ENCODE data around the gene FBXW2.
A peak's percentile ranks its signal among the peaks of the same experiment; 100 is the strongest.

Gene FBXW2

DNA sequence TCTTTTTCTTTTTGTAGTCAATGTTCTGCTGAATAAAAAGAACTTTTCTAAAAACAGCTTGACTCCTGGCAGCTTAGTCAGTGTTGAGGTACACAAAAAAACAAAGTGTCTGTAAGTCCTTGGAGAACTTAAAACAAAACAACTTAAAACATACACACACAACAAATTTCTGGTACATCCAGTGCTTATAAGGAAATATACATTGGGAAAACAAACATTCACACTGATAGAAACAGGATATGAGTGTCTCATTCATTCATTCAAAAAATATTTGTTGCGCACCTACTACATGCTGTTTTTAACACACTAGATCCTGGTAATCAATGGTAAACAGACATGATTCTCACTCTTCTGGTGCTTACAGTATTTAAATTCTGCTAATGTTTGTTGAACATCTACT is 51.5 kb downstream of the FBXW2 start:
- no peak for DNase-seq

DNA sequence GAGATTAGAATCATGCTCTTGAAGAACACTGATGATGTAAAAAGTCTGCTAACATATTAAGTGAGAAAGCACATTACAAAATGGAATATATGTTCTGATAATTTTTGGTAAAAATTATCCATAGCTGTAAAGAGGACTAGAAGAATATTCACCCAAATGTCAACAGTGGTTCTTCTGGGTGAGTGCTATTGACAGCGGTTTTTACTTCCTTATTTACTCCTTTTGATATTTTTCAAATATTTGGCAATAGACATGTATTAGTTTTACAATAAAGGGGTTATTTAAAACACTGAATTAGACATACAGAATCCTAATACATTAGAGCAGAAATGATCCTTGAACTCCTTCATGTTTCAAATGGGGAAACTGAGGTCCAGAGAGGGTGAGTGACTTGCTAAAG is 52.0 kb downstream of the FBXW2 start:
- no peak for DNase-seq

DNA sequence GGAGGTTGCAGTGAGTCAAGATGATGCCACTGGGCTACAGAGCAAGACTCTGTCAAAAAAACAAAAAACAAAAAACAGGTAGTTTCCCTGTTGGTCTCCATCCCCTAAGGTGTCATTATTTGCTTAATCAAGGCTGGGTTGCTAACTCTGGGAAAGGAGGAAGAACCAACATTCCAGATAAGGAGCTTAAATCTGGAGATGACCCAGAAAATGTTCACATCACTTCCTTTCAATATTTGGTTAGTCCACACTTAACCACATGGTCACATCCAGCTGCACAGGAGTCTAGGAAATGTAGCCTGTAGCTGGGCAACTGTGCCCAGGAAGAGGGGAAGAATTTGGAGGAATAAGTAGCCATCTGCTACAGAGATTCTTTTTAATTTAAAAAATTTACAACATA is 53.1 kb downstream of the FBXW2 start:
- peak; percentile 13 for DNase-seq

DNA sequence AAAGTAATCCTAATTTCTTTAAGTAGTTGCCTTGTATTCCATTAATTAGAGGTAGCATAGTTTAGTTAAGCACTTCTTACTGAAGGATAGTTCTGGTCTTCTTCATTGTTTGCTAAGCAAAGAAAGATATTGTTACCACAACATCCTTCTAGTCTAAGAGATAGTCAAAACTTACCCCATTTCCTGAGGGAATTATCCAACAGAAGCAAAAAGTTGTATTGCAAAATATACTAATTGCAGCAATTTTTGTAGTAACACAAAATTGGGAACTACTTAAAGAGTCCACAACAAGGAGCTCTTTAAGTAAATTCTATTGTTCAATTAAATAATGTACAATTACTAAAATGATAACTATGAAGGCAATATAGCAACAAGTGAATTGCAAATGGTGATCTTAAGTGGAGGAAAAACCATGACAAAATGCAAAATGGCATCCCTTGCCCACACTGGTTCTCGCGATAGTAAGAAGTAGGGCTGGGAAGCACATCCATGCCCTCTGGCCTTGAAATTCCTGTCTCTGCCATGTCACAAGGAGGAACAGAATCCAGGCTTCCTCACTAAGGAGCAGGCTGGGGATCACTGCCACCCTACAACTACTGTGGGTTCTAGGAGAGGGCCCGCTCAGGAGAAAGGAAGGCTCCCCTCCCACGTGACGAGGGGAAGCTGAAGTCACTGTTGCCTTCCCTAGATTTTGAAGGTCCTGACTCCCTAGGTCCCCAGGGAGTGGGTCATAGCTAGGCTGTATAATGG is 55.6 kb downstream of the FBXW2 start:
- no peak for DNase-seq

DNA sequence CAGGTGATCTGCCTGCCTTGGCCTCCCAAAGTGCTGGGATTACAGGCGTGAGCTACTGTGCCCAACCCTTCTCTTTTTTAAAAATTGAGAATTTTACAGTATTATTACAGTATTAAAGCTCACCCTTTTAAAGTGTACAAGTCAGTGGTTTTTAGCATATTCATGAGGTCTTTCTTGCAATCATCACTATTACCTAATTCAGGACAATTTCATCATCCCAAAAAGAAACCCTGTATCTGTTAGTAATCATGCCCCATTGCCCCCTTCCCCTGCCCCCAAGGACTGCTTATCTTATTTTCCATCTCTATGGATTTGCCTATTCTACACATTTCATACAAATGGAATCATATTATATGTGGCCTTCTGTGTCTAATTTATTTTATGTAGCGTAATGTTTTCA is 56.3 kb downstream of the FBXW2 start:
- DNase-seq = no peak

DNA sequence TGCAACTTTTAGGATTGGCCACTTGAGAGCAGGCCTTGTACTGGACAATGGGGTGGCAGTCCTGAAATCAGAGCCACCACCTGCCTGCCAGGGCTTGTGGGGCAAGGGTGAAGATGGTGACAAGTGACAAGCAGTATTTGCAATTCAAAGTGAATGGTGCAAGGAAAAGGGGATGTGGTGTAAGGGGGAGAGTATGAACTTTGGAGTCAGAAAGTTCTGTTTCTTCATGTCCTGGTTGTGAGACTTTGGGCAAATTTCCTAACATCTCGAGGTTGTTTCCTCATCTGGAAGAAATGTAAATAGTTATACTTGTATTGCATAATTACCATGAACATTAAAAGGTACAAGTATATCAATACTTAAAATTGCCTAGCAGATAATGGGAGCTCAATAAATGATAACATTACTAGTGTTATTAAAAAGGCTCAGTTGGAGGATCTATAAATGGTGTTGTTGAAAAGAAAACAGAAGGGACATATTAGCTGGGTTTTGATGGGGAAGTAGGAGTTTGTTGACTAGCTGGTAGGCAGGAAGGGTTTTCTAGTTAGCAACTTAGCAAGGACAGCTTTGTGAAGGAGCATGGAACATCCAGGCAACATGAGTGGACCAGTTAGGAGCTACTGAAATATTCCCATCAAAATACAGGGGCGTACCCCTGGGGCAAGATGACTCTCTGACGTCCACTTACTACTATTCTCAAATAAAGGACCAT is 57.6 kb downstream of the FBXW2 start:
- DNase-seq = no peak

DNA sequence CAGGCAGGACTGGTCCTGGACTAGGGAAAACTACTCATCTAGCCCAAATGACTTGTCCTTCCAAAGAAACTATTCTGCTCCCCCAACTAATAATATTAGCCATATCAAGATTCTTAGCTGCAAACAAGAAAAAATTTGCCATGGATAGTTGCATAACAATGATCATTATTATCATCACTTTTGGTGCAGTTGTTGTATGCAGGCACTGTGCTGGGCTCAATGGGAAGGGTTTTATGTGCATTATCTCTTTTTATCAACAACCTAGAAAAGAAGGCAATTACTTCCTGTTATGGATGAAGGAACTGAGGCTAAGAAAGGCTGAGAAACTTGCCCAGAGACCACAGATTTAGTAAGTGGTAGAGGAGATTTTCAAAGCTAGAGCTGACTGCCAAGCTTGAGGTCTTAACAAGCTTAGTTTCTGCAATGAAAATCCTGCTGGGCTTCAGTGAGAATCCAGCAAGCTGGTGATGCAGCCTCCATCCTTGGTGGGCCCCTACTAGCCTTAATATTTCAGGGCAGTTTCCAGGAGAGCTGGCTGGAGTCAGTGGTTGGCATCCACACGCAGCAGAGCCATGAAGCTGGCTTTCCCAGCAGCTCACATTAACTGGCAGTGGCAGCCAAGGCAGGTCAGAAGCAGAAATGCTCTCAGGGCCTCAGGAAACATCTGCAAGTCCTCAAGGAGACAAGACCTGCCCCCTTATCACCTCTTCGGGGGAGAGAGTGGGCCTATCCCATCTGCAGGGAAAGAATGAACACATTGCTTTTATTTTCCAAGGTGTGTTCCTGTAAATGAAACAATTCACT is 58.4 kb downstream of the FBXW2 start:
- no peak for DNase-seq

DNA sequence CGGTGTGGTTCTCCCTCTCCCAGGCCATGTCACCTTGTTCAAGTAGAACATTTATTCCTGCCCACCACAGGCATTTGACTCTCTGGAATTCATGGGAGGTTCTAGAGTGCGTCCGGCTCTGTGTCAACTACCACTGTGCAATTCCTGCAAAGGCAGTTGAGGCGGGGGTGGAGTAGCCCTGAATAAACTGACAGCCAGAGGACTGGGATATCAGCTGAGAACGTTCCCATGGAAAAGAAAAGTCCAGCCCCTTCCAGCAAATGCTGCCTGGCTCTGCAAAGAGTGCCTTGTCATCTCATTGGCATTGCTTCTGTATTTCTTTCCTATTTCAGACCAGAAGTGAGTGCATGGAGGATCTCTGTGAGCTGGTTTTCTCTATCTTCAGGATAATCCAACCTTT is 60.0 kb downstream of the FBXW2 start:
- peak; percentile 57 for DNase-seq

DNA sequence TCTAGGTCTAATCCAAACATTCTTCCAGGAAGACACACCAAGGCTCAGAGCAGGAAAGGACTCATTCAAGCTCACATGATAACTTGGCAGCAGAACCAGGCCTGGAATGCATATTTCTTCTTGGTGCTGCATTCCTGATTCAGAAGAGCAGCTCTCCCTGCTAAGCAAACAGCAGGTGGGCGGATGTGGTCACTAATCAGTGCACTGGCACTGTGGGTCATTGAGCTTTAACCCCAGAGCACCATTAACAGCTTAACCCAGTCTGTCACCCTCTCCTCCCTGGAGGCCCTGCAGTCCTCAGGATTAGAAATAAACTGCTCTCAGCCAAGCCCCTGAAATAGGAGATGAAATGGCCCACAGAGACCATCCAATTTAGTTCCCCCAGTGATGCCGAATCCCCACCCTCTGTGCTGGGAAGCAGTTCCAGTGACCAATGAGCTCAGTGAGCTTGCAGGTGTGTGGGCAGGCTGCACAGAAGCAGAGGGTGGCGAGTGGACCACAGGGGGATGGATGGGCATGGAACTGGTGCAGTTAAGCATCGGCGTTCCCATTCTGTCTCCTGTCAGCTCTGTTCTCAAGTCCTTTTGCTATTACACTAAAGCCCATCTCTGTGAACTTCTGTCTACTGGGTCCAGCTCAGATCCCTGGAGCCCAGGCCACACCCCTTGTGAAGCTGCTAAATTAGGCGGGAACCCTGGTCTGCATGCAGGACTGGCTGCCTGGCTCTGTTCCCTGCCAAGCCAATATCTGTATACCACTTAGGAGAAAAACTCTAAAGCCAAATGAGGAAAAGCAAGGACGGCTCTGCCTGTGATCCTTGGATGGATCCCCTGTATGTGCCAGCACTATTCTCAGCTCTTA is 62.3 kb downstream of the FBXW2 start:
- DNase-seq = peak; percentile 88

DNA sequence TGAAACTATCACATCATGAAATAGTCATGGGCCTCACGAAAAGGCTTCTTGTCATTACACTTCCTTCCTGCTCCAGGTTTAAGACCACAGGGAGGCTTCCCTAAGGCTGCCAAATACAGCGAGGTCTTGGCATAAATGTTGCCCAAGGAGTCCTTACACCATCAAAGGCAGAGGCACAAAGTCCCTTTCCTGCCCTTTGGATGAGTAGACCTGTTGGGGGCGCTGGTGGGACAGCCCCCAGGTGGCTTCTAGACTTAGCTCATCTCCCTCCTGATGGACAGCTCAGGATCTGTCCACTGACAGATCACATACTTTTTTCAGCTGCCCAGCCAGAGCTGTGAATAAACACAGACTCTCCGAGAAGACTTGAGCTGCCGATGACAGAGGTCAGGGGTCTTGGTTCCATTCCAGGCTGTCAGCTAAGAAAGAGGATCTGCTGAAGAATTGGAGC is 63.4 kb downstream of the FBXW2 start:
- DNase-seq = no peak

DNA sequence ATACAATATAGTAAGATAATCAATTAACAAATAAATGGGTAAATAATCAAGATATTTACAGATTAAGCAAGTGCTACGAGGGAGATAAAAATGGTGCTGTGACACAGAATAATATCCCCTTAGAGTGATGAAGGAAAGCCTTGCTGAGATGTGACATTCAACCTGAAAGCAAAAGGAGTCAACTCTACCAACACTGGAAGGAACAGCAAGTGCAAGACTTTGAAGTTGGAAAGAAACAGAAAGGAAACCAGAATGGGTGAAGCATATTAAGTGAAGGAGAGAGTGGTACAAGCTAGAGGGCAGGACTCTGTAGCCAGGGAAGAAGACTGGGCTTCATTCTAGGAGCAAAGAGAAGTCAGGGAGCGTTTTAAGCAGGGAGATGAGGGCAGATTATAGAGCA is 66.7 kb downstream of the FBXW2 start:
- no peak for DNase-seq

DNA sequence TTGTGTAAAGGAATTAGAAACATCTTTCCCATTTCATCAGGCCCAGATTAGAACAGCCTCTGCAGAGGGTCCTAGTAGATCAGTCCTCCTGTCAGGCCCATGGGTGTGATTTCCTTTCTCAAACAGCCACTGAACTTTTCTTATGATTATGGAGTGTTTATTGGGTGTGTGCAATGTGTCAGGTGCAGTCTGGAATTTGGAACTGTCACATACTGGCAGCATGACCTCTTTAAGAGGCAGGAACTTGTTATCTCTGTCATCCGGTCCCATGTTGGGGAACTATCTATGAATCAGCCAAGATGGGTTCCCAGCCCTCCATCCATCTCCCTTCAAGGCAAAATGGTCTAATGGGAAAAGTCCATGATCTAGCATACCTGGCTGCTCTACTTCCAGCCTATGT is 67.3 kb downstream of the FBXW2 start:
- DNase-seq = no peak

DNA sequence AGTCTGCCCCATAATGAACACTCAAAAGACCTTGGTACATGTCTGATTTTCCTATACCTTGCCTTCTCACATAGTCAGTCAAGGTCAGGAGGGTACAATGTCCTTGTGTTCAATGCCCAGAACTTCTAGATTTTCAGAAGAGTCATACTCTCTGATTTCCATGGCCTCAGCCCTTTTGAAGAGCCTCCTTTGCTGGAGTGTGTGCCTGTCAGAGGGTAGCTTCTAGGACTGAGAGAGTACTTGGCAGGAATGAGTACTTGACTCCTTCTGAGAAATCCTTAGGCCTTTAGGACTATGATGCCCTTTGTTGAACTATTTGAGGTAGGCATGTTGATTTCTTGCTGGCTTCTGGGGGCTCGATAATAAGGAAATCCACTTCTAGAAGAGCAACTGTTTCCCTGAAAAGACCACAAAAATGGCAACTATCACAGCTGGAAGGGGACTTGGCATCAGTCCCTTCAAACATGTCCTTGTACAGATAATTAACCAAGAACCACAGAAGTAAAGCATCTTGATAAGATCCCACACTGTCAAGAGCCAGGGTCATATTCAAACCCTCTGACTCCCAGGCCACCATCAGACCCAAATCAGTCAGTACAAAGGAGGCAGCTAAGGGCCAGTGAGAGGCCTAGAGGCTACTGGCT is 68.3 kb downstream of the FBXW2 start:
- DNase-seq = no peak

DNA sequence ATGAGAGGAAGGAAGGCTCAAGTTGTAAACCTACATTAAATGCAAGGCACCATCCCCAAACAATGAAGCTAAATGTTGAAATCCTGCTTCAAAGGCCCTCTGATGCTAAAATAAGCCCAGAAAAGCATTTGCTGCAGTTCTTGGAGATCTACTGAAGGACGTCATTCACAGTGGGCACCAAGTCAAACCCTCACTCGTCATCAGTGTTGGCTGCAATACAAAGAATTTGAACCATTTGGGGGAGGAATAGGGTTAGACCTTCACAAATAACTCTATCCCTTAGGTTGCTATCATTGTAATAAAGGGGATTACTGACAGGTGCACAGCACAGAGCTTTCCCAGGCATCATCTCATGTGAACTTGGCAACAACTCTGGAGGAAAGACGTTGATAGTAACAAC is 69.7 kb downstream of the FBXW2 start:
- peak; percentile 37 for DNase-seq

DNA sequence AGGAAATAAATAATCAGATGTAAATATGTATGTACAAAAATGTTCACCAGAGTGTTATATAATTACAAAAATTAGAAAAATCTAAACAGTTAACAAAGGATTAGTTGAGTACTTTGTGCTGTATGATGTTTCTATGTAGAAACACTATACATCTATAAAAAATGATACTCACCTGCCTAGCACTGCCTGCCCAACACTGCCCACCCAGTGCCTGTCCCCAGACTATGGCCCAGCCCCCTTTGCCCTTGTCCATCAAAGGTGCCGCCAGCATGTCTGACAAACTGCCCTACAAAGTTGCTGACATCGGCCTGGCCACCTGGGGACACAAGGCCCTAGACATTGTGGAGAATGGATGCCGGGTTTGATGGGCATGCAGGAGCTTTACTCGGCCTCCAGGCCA is 72.8 kb downstream of the FBXW2 start:
- DNase-seq = no peak

DNA sequence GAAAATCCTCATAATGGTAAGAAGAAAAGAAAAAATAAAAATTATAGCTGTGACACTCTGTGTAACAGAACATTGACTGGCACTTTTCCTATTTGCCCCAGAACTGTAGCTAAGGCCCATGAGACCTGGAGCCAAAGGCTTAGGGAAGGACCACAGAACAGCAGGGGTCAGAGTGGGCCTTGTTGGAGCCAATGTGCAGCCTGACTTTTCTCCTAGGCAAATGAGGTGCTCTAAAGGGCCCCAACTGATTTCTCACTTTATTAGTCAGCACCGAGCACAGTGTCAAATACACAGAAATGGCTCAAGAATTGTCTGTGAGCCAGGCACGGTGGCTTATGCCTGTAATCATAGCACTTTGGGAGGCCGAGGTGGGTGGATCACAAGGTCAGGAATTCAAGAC is 74.9 kb downstream of the FBXW2 start:
- no peak for DNase-seq

DNA sequence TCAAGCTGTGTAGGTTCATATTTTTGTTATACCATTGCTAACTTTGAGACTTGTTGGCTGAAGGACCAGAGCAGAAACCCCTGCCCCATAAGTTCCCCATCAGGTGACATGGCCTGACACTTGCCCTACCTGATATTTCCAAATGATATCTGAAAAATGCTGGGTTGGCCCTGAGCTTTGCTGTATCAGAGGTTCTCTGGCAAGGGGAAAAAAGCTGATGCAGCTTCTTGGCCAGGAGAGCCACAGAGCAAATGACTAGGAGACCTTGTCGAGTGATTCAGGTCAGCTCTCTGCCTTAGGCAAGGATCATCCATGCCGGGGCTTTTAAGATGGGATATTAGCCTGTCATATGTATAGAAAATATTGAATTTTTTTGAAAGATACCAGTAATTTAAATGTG is 76.0 kb downstream of the FBXW2 start:
- no peak for DNase-seq

DNA sequence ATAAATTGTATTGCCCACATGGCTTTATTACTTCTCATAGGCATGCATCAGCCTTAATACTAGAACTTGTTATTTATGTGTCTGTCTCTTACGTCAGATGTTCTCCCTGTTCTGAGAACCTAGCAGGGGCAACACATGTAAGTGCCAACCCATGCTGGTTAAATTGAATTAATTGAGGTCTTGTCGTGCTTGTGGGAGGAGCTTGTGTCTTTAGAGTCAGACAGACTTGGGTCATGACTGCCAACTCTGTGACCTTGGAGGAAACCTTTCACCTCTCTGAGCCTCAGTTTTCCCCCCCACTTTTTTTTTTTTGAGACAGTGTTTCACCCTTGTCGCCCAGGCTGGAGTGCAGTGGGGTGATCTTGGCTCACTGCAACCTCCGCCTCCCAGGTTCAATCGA is 76.7 kb downstream of the FBXW2 start:
- DNase-seq = no peak

DNA sequence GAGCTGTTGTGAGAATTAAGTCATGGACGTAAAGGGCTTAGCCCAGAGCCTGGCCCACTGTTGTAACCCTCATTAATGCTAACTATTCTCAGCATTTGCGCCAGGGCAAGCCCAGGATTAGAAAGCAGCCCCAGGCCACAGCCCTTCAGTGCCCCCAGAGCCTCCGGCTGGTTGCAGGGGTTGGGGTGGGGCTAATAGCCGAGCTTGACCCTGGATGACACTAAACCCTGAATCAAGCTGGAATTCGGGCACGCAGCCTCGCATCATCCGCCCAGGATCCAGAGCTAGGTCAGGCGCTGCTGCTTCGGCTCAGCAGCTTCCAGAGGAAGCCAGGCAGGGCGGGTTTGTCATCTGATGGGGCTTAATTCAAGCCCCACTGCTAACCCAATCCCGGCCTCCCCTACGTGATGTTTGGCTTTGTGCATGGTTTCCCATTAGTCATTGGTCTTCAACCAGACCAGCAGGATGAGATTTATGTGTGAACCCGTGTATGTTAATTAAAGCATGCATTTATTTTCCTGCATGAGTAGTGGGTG is 77.8 kb downstream of the FBXW2 start:
- peak; percentile 72 for DNase-seq

DNA sequence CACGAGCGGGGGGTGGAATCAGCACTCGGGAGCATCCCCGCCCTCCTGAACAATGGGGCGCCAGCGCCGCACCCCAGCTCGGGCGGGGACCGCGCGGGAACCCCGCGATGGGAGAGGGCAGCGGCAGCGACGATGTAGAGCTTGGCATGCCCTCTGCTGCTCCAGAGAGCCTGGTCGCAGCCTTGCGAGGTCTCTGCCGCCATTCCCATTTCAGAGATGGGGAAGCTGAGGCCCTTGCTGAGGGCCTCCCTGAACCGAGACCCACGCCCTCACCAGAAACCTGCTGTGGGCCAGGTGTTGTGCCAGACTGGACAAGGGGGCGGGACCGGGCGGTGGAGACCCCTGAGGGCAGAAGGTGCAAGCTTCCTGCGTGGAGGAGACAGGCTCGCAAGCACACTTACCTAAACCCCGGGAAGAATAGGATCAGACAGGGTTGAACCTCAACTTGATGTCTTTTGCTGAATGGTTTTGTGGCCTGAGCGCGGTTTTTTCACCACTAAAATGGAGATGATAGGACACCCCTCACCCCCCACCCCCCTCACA is 78.3 kb downstream of the FBXW2 start:
- no peak for DNase-seq

DNA sequence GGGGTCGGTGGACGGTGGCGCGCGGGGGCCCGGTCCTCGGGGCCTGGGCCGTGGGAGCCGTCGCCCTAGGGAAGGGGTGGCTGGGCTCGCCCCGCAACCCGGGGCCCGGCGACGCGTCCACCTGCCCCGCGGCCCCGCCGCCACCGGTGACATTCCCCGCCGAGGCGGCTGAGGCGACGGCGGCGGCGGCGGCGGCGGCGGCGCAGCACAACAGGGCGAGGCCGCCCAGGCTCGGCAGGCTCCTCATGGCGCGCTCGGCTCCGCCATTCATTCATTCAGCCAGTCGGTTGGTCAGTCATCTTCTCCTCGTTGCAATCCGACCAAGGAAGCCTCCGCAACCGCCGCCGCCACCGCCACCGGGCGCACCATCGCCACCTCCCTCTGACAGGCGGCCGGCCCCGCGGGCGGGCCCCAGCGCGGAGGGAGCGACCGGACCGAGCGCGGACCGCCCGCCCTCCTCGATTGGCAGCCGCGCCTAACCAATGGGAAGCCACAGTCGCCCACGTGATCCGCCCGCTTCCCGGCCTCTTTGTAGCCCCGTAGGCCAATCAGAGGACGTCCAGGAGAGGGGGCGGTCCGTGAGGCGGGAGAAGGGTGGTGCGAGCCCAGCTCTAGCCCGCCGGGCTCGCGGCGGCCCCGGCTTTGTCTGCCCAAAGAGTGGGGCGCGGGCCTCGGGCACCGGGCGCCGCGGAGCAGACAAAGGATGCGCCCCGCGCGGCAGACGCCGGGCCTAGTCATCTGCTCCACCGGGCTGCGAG is 78.9 kb downstream of the FBXW2 start, which contains the start of gene MEGF9:
TSS of gene MEGF9 (minus strand) at position 383 of the 758 bp plus-strand sequence. CDS start at position 271, 112 bp downstream.
- DNase-seq = peak; percentile 98

Data from fibroblast of skin of back (primary cell).